ENCODE data around the gene NSD2.
"Not testable (repeated sequence)": the region's sequence is repeated elsewhere in the genome, so short reads cannot be mapped to it uniquely, and the experiment has no call there.

The NSD2 gene

DNA sequence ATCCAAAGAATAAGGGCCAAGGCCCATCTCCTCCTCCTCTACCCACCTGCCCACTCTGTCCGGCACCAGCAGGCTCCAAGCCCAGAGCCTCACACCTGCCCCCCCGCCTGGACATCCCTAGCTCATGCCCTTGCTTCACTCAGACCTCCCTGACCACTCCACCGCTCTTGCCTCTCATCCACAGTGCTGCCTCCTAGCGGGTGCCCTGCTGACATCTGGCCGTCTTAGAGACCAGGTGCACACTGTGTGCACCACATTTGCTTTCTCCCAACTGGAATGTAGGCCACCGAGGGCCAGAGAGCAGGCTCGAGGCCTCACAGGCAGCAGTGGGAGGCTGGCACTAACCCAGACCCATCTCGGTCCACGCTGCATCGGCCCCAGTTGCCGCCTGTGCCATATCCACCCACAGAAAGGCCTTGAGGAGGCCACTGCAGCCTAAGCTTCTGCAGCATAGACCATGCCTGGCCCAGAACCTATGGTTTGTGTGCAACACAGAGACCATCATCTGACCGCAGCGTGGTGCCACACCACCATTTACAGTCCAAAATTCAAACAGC lies 28.8 kb upstream of the NSD2 start:
- no peak for DNase-seq

GRCh38 chr4:1842993-1843448 lies 28.2 kb upstream of the NSD2 start:
- DNase-seq, result no peak

DNA sequence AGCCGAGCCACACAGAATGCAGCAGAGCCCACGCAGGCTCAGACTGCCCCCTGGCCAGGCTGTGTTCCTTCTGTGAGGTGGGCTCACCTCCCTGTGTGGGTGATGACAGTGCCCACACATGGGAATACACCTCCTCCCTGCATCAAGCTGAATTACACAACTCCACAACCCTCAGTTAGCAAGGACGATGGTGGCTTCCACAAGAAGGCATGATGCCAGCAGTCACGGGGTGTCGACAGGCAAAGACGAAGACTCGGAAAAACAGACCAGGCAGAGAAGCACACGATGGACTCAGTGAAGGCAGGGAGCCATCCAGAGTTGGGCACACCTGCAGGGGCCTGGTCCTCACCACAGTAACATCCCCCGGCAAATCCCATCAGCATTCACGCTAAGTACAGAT lies 27.3 kb upstream of the NSD2 start:
- no peak for DNase-seq

GRCh38 chr4:1844618-1845017 lies 26.6 kb upstream of the NSD2 start:
- not testable (repeated sequence) for DNase-seq

- DNase-seq, result no peak
Observed at GRCh38 chr4:1846580-1846979, 24.6 kb upstream of the NSD2 start.

DNA sequence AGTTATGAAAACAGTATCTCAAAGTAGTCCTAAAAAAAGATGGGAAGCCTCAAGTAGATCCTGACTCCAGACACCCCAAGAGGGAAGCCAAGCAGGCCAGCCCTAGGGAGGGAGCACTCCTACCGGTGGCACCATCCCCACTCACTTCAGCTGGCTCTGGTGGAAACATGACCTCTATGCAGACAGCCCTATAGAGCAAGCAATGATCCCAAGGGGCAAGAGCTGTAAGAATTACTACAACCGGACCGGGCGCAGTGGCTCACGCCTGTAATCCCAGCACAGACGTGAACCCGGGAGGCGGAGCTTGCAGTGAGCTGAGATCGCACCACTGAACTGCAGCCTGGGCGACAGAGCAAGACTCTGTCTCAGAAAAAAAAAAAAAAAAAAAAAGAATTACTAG lies 20.9 kb upstream of the NSD2 start:
- DNase-seq, result no peak

DNA sequence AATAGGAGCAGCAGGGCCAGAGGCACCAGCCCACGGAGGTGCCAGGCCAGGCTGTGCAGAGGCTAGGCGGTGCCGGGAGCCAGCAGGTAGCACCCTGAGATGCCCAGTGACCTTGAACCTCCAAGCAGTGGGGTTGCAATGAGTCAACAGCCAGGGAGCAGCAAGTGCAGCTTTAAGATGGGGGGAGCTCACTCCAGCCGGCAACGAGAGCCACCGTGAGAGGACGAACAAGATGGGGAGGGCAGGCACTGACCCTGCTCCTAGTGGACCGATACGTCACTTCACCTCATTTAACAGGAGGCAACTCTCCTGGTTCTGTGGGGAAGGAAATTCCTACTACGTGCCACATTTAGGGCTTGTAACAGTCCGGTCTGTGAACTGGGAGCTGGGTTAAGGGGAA lies 20.0 kb upstream of the NSD2 start:
- no peak for DNase-seq

GRCh38 chr4:1851575-1852410 lies 19.4 kb upstream of the NSD2 start:
- no peak for DNase-seq

DNA sequence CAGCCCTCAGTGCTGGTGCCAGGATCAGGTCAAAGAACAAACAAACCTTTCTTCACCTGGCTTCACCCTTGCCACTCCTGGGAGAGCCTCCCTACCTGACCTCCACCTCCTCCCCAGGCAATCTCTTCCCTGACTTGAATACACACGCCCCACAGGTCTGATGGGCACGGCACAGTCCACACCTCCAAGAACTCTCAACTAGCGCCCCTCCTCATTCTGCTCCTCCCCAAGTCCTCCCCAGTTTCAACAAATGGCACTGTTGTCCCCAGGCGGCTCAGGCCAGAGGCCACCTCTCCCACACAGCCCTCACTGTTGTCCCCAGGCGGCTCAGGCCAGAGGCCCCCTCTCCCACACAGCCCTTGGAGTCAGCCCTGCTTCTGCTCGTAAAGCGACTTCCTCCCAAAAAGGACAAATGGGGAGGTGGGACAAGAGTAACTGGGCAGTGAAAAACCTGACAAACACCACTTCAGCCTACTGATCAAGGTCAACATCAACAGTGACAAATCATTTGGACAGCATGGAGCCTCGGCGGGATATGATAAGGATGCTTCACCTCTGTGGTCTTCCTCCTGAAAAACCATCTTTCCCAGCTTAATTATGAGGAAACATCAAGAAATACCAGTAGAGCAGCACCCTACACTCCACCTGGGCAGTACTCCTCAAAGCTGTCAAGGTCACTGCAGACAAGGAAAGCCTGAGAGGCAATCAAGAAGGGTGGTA lies 18.1 kb upstream of the NSD2 start:
- DNase-seq, result no peak

DNA sequence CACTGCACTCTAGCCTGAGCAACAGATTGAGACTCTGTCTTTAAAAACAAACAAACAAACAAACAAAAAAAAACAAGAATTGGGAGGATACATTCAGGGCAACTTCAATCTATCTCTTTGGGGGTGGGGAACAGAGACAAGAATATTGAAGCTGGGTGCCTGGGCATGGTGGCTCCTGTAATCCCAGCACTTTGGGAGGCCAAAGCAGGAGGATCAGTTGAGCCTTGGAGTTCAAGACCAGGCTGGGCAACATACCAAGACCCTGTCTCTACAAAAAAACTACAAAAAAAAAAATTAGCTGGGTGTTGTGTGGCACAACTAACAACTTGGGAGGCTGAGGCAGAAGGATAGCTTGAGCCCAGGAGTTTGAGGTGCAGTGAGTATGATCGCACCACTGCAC lies 16.4 kb upstream of the NSD2 start:
- no peak for DNase-seq

GRCh38 chr4:1855333-1856070 lies 15.7 kb upstream of the NSD2 start:
- no peak for DNase-seq

DNA sequence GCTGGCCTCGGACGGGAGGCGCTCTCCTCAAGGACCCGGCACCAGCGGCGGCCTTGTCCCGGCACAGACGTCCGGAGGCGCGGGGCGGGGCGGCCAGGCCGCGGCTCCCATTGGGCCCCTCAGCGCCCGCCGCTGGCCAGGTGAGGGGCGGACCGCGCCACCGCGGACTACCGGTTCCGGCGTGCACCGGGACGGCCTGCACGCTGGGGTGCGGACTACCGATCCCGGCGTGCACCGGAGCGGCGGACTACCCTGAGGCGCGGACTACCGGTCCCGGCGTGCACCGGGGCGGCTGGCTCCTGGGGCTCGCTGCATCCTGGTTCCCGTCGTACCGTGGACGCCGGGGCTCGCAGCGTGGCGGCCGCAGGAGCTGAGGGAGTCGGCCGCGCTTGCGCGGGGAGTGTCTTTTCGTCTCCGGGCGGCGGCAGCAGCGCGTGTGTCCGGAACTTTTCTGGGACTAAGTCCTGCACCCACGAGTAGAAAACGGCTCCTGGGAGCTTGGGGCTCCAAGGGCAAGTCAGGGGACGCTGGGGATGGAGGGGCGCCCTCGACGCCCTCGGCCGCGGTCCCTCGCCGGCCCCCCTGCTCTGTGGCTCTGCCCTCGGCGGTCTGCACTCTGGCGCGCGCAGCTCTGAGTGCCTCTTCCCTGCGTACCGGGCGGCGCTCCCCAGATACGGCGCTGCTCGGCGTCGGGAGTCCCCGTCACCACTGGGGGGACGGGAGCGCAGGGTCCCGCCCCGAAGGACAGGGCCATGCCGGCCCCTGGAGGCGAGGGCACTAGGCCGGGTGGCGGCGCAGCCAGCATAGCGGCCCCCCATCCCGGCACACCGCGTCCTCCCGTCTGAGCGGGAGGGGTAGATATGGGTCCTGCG lies 14.9 kb upstream of the NSD2 start, which contains the start of gene LETM1:
LETM1 (minus strand) TSS at position 86 of the 872 bp plus-strand sequence. CDS start 206 bp downstream, outside the sequence.
- peak; percentile 46 for DNase-seq

- no peak for DNase-seq
Observed at GRCh38 chr4:1856943-1857699, 14.1 kb upstream of the NSD2 start.

DNA sequence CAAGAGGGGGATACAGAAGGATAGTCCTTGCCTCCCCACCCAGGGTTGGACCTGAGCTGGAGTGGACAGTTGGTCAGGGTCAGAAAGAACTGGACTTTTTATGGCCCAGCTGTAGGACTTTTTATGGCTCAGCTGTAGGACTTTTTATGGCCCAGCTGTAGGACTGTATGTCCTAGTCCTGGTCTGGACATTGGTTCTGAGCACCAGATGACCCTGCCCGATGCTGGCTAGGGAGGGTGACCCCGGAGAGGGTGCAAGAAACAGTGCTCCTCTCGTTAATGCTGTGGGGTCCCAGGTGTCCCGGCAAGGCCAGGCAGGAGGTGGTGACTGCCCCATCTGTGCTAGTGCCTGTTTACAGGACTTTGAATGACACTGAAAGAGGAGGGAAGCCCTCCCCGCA lies 13.3 kb upstream of the NSD2 start:
- no peak for DNase-seq

- DNase-seq, result no peak
Observed at GRCh38 chr4:1859389-1859753, 11.8 kb upstream of the NSD2 start.

GRCh38 chr4:1862055-1862911 lies 8.9 kb upstream of the NSD2 start:
- DNase-seq, result no peak

DNA sequence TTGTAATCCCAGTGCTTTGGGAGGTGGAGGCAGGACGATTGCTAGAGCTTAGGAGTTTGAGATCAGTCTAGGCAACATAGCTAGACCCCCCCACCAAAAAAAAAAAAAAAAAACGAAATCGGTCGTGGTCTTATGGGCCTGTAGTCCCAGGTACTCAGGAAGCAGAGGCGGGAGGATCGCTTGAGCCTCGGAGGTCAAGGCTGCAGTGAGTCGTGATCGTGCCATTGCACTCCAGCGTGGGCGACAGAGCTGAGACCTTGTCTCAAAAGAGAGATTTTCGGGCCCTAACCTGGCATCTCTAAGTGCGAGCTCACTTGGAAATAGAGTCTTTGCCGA lies 8.3 kb upstream of the NSD2 start:
- DNase-seq, result no peak

DNA sequence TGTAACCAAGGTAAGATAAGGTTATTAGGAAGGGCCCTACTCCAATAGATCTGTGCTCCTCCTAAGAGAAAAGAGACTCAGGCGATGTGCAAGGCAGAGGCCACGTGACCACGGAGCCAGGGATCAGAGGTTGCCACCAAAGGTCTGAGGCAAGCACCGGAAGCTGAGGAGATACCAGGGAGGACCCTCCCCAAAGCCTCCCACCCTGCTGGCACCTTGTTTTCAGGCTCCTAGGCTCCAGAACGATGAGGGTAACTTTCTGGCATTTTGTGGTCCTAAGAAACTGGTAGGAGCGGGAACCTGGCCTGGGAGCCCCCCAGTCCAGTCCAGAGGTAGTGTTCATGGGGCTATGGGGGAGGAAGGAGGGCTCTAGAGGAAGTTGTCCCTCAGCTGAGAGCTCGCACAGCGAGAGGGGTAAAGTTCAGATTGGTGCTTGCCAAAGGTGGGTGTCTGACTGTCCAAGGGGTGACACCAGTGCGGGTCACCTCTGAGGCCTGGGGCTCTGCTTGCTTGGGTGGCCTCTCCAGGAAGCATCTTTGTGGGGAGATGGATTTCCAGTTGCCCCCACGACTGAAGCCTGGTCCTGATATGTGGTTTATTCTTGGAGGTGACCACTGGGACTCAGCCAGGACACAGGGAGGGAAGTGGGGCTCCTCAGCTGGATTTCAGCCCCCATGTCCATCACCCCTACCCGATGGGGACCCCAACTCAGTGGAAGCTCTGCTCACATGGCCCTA lies 7.7 kb upstream of the NSD2 start:
- no peak for DNase-seq

DNA sequence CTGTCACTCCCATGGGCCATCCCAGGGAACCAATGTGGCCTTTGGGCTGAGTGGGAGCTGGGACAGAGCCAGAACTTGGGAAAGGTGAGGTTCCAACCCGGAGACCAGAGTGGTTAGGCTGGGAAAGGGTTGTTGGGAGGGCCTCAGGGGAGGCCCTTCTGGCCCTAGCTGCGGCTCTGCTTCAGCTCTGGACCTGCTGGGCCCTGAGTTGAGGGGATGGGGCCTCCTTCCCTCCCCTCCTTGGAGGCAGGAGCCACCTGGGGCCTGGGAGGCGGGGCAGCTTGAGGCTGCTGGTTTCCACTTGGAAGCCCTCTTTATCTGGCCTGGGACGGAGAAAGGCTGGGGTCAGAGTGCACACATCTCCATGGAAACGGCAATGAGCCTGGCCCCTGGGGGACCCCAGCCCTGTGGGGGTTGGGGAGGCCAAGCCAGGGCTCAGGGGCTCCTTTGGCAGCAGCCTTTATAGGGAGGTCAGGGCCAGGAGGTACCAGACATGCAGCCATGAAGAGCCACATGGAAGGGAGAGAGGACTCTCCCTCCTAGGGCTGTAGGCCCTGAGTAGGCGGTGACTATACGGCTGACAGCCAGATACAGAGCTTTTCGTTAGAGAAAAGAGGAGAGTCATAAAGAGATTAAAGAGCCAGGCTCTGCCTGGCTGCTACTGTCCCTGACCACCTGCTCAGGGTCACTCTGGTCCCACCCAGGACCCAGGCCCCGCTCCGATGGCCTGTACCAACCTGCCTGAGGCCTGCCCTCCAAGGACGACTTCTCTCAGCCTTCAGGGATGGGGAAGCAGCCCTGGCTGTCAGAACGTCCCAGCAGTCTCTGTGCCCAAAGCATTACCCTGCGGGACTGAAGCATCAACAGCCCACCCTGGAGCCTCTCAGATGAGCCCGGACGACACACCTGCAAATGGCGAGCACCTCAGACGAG lies 6.9 kb upstream of the NSD2 start:
- no peak for DNase-seq

Data from NCI-H1417 treated with DMSO at 0.1 percent for 48 hours (cell line).